ENCODE data around the gene SLAMF9.

Gene SLAMF9

DNA sequence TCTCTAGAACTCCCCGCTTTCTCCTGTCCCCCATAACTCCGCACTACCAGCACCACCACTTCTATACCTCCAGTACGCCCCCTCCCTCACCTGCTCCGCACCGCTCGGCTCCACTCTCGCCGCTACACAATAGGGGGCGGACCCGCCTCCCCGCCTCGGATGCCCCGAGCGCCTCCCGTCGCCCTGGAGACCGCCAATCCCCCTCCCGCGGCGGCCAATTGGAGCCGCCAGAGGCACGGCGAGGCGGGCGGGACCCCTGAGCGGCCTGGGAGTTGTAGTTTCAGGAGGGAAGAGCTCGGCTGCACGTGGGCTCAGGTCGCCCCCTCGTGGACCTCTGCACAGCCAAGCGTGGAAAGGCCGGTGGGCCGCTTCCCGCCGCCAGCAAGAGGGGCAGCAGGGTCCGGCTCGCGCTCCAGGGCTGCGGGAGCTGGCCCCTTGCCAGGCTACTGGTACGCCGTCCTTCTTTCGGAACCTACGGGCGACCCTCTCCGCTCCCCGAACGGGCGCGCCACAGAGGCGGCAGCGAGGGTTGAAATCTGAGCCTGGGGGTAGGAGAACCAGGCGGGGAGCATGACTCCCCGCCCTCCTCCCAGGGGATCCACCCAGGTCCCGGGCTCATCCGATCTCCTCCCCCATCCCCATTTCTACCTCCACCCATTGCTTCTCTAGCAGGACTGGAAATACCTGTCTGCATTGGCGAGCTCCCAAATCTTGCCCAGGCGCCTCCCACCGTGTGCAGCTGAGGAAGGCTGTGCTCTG is 8.4 kb downstream of the SLAMF9 start, which contains the start of gene IGSF9:
Gene IGSF9, minus strand, starts transcription at position 131 of the 759 bp plus-strand sequence. CDS start 2,159 bp downstream, outside the sequence.
- DNase-seq, result peak; percentile 94 to 97

- DNase-seq, result no peak
Observed at GRCh38 chr1:159944623-159945455, 9.2 kb downstream of the SLAMF9 start.

DNA sequence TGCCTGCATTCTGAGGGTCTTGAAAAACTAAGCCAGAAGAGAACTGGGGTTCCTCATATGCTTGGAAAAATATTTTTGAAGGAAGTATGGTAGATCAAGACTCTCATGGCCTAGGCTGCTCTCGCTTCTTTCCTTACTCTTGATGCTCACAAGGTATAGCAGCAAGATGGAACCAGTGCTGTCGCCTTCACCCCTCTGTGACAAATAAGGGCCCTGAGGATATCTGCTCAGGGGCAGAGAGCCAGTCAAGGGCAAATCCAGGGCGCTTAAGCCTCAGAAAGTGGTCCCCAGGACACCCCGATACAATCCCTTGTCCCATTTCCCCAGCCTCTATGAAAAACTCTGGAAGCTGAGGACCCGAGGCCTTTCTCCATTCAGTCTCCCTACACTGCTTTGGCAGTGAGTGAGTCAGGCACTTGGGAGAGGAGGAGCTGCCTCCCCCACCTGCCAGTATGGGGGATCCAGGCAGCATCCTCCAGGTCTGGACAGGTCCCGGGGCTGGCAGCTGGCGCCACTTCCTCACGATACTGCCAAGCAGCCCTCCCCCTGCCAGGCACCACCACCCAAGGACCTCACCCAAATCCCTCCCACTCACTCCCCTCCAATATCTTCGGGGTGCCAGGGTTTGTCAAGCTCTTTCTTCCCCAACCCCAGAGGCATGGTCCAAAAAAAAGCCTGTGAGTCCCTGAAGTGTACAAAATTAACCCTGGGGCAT is 10.0 kb downstream of the SLAMF9 start:
- DNase-seq, result no peak

DNA sequence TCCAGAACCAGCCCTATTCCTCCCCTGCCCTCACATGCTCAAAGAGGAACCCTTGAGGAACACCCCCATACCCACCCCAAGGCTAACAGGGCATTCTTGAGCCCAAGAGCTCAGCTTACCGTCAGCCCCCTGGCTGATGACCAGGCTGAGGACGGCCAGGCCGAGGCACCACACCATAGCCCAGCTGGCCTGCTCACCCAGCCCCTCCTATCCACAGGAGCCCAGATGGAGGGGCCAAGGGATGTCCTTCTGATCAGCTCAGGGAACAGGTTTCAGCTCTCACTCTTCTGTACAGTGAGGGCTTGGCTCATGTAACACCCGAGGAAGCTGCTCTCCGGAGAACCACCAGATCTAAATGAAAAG is 10.8 kb downstream of the SLAMF9 start:
- DNase-seq, result no peak

DNA sequence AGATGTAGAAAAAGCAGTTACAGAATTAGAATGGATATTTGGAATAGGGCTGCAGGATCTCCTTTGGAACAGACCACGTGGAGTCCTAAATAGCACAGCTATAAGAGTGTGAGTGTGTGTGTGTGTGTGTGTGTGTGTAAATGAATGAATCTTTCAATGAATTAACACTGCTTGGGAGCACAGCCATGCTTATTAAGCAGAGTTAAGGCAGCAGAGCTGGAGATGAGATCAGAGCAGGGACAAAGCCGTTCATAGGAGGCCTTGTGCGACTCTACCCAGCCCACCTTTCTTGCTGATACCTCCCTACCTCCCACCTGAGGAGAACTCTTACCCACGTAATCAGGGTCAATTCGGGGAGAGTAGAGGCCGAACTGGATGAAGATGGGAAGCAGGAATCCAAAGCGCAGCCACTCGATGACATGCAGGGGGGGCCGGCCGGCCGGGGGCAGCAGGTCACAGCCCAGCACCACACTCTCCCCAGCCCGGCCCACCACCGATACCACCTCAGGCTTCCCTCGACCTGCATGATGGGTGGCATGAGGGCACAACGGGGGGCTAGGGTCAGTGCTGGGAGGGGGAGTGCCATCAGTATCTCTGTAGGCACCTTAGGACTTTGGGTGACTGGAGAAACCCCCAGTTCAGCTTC is 11.3 kb downstream of the SLAMF9 start:
- DNase-seq, result no peak

DNA sequence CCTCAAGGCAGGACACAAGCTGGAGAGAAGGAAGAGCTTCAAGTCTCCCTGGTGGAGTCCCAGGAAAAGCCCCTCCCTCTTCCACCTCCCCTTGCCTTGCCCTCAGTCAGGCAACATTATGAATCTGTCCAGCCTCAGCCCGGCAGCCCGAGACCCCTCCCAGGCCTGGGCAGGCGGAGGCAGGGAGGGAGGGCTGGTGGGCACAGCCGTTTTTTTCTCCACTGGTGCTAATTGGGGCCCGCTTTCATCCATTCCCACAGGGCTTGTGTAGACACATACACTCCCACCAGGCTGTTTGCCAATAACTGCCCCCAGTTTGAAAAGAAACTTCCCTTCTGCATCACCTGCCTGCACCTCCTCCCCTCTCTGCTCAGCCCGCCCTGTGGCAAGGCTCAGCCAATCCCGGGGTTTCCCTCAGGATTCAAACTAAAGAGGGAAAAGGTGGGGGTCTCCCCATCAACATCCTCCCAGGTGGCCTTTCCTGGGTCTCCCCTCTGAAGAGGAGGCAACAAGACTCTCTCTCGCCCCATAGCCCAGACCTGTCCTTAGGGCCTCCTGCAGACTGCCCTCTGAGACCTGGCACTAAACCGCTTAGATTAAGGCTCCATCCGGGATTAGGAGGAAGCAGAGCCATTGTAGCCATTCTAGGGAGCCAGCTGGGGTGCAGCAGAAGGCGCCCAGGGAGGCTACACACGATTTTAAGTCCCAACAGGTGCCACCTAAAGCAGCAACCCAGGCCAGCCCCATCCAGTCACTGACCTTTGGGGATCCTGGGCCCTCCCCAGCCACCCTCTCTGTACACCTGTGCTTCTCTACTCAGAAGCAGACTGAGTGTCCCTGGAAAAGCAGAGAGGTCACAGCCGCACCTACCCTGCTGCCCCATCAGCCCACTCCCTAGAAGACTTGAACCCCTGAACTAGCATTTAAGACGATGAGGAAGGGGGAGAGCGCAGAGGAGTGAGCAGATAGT is 12.2 kb downstream of the SLAMF9 start:
- no peak for DNase-seq

DNA sequence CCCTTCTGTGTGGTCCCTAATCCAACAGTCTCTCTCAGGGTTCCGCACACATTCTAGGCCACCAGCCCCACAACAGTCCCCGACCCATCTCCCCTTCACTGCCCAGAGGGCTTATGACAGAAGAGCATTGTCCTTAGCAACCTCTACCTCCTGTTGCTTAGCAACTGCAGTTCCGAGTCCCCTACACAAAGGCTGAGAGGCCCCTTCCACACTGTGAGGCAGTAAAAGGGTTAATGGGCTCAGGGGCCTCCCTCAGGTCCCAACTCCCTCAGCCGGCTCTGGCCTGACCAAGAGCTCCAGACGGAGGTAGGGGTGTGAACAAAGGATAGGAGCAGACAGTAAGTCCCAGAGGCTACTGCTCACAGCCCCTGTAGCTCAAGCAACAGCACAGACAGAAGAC is 12.9 kb downstream of the SLAMF9 start:
- DNase-seq, result no peak

- no peak for DNase-seq
Observed at GRCh38 chr1:159940006-159940620, 13.9 kb downstream of the SLAMF9 start.

- DNase-seq, result no peak
Observed at GRCh38 chr1:159939678-159940002, 14.4 kb downstream of the SLAMF9 start.

DNA sequence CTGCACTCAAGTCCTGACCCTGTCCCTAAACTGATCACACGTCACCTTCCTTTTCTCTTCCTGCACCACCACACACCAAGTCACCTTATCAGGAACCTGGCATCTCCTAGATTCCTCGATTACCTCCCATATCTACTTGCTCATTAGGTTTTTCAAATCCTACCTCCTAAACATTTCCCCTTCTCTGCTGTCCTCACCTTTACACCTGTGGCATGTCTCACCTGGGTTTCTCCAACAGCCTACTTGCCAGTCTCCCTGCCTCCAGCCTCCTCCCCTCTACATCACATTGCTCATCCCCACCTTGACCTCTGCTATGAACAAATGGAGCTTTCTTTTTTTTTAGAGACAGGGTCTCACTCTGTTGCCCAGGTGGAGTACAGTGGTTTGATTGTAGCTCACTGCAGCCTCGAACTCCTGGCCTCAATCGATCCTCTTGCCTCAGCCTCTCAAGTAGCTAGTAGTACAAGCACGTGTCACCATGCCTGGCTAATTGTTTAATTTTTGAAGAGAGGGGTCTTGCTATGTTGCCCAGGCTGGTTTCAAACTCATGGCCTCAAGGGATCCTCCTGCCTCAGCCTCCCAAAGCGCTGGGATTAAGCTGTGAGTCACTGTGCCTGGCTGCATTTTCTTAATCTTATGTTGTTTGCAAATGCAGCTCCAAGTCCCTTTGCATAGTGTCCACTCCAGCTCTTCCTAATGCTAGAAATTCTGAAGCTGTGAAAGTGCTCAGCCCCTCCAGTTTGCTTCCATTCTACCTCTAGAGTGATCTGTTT is 14.9 kb downstream of the SLAMF9 start:
- DNase-seq, result no peak

DNA sequence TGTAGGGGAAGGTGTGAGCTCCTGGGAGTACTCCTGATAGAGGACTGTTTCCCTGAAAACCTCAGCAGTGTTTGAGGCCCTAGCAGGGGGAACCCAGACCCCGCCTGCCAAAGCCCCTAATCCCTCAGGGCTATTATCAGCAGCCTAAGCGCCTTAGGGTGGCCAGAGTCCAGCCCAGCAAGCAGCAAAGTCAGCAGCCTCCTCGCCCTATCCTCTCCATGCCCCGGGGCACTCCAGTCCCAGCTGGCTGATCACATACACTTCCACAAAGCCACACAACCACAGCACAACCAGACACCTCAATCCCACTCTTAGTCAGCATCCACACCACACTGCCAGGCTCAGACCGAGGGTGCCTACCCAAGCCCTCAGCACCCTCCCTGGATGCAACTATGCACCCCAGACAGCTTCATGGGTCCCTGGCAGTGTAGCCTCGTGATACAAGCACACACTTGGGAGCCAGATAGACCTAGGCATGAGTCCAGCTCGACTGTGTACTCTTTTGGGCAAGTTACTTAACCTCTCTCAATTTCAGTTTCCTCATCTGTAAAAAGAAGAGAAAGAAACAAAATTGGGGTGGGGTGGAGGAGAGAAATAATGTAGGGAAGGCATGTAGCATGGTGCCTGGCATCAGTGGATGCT is 15.7 kb downstream of the SLAMF9 start:
- DNase-seq, result no peak

GRCh38 chr1:159937054-159937750 is 16.8 kb downstream of the SLAMF9 start:
- DNase-seq, result peak; percentile 31 to 59

DNA sequence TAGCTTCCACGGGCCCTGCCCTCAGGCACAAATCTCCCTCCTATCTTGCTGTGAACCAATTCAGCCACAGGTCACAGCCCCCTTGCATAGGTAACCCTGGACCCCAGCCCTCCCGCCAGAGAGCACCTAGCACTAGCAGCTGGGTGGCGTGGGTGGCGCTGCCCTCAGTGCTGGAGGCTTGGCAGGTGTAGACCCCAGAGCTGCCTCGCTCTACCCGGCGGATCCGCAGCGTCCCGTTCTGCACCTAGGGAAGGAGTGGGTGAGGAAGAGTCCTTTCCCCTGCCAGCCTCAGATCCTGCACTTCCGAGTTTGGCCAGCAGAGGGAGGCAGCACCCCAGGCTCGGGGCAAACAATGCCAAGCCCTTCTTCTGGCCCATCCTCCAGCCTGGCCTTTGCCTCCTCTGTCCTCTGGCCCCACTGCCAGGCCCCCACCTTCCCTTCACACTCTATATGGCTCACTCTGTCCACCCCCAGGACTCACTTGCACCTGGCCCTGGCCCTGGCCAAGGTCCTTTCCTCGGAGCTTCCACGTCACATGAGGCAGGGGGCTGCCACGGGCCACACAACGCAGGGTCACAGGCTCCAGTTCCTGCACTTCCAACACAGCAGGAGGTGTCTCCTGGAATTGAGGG is 17.6 kb downstream of the SLAMF9 start:
- DNase-seq, result peak; percentile 51 to 73

DNA sequence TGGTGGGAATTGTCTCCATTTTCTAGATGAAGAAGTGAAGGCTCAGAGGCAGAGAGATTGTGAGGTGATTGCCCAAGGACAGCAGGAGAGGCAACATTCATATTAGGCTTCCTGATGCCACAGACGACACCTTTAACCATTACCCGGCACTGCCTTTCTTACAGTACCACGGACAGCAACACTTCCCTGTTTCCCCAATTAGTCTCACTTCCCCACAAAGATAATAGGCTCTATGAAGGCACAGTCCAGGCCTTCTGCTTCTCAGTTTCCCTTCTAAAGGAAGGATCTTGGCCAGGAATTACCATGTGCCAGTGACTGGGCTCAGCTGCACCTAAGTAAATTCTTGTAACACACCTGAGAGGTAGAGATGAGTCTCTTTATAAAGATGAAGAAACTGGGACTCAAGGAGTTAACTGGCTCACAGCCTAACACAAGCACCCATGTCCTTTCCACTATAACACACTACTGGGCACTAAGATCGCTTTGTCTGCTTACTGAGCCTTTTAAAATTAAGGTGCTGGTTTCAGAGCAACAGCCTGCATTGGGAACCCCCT is 18.2 kb downstream of the SLAMF9 start:
- DNase-seq, result no peak

GRCh38 chr1:159935305-159935704 is 18.7 kb downstream of the SLAMF9 start:
- no peak for DNase-seq

DNA sequence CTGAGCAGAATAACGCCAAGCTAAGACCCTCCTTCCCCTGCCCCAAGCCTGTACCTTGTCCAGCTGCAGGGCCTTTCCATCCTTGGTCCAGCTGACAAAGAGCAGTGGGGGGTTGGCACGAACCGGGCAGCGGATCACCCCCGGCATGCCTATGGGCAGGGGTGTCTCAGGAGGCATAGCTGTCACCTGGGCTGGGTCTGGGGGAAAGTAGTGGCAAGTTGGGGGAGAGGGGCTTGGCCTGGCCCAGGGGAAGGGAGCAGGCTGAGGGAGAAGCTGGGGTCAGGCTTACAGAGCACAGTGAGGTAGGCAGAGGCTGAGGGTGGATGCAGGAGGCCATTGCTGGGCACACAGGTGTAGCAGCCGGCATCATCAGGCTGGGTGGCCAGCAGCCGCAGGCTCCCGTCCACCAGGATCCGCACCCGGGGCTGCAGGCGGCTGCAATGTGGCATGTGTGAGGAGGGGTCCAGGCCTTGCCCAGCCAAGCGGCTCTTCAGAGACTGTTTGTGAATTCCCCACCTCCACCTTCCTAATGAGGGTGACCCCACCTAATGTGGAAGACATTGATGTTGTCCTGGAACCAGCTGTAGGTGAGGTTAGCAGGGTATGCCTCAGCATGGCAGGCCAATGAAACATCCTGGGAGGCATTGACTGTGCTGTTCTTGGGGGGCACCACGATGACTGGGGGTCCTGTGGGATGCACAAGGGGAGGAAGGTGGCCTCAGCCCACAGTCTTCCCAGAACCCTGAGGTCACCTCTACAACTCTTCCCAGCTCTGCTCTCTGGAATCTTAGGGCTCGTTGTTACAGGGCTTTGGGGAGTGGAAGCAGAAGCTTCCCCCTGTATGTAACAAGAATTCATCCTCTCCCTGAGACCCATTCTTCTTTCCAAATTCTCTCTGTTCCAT is 19.6 kb downstream of the SLAMF9 start:
- no peak for DNase-seq

- DNase-seq, result no peak
Observed at GRCh38 chr1:159933347-159933746, 20.7 kb downstream of the SLAMF9 start.

All from NCI-H187 (cell line).